ENCODE results near the gene TBXAS1.

Gene TBXAS1

GRCh38 chr7:139838276-139838675 lies 9.2 kb downstream of the TBXAS1 start:
- no peak overlapping the region for H3K4me3 ChIP-seq (ENCODE audit: low read length, poor library complexity, severe bottlenecking)
- H3K4me2 ChIP-seq (ENCODE audit: low read depth, low read length, poor library complexity, severe bottlenecking), result no peak overlapping the region
- H2AFZ ChIP-seq (ENCODE audit: low read length), result no peak overlapping the region
- no peaks in the 10 kb centered on the region for H3F3A ChIP-seq (ENCODE audit: low read depth)
- TF ChIP-seq CTCF (conservative IDR thresholded peaks at IDR 0.05; ENCODE audit: low read length), result no peak
- no peak for TF ChIP-seq EZH2phosphoT487 (IDR thresholded peaks at IDR 0.05; ENCODE audit: borderline replicate concordance)
- no peaks in the 10 kb centered on the region for H3K36me3 ChIP-seq (ENCODE audit: insufficient read depth, low read length)
- H3K9me2 ChIP-seq (replicated peaks; ENCODE audit: low read depth, low read length), result no peaks in the 10 kb centered on the region
- no peaks in the 10 kb centered on the region for H3K27me3 ChIP-seq (ENCODE audit: insufficient read depth, low read length, poor library complexity, severe bottlenecking)
- no peaks in the 10 kb centered on the region for H3K79me2 ChIP-seq (ENCODE audit: insufficient read depth, low read length)
- H4K20me1 ChIP-seq (ENCODE audit: insufficient read depth, low read length, poor library complexity, severe bottlenecking), result no peaks in the 10 kb centered on the region
- H3K4me1 ChIP-seq (ENCODE audit: insufficient read depth, low read length, poor library complexity, severe bottlenecking), result no peaks in the 10 kb centered on the region
- H3K9ac ChIP-seq (ENCODE audit: low read depth, low read length, poor library complexity, severe bottlenecking), result no peak overlapping the region
- H3K9me3 ChIP-seq (ENCODE audit: insufficient read depth, low read depth, low read length), result peaks cover 11% of the 10 kb centered on the region; the same call in 1 of the 2 replicates

- Histone ChIP-seq H3F3A (ENCODE audit: low read depth) (no peaks in the 10 kb centered on the region), H3K4me1 (ENCODE audit: insufficient read depth, low read length, poor library complexity, severe bottlenecking) (no peaks in the 10 kb centered on the region), H3K9me3 (ENCODE audit: insufficient read depth, low read depth, low read length) (peaks cover 11% of the 10 kb centered on the region; the same call in 1 of the 2 replicates), H3K79me2 (ENCODE audit: insufficient read depth, low read length) (no peaks in the 10 kb centered on the region), H3K36me3 (ENCODE audit: insufficient read depth, low read length) (no peaks in the 10 kb centered on the region), H3K4me2 (ENCODE audit: low read depth, low read length, poor library complexity, severe bottlenecking) (no peak overlapping the region), H3K4me3 (ENCODE audit: low read length, poor library complexity, severe bottlenecking) (no peak overlapping the region), H3K9me2 (replicated peaks; ENCODE audit: low read depth, low read length) (no peaks in the 10 kb centered on the region), H4K20me1 (ENCODE audit: insufficient read depth, low read length, poor library complexity, severe bottlenecking) (no peaks in the 10 kb centered on the region), H3K9ac (ENCODE audit: low read depth, low read length, poor library complexity, severe bottlenecking) (no peak overlapping the region), H2AFZ (ENCODE audit: low read length) (no peak overlapping the region), H3K27me3 (ENCODE audit: insufficient read depth, low read length, poor library complexity, severe bottlenecking) (no peaks in the 10 kb centered on the region)
- no peak for TF ChIP-seq EZH2phosphoT487 (IDR thresholded peaks at IDR 0.05; ENCODE audit: borderline replicate concordance)
- TF ChIP-seq CTCF (conservative IDR thresholded peaks at IDR 0.05; ENCODE audit: low read length), result no peak
Observed at GRCh38 chr7:139838876-139839275, 9.8 kb downstream of the TBXAS1 start.

GRCh38 chr7:139840776-139841175 lies 11.7 kb downstream of the TBXAS1 start:
- Histone ChIP-seq H3F3A (ENCODE audit: low read depth) (no peaks in the 10 kb centered on the region), H3K9ac (ENCODE audit: low read depth, low read length, poor library complexity, severe bottlenecking) (no peak overlapping the region), H3K79me2 (ENCODE audit: insufficient read depth, low read length) (no peaks in the 10 kb centered on the region), H3K27me3 (ENCODE audit: insufficient read depth, low read length, poor library complexity, severe bottlenecking) (no peaks in the 10 kb centered on the region), H3K36me3 (ENCODE audit: insufficient read depth, low read length) (no peaks in the 10 kb centered on the region), H3K4me1 (ENCODE audit: insufficient read depth, low read length, poor library complexity, severe bottlenecking) (no peaks in the 10 kb centered on the region), H3K4me3 (ENCODE audit: low read length, poor library complexity, severe bottlenecking) (no peak overlapping the region), H3K9me3 (ENCODE audit: insufficient read depth, low read depth, low read length) (peaks cover 9% of the 10 kb centered on the region; the same call in 1 of the 2 replicates), H2AFZ (ENCODE audit: low read length) (no peak overlapping the region), H3K4me2 (ENCODE audit: low read depth, low read length, poor library complexity, severe bottlenecking) (no peak overlapping the region), H3K9me2 (replicated peaks; ENCODE audit: low read depth, low read length) (no peaks in the 10 kb centered on the region), H4K20me1 (ENCODE audit: insufficient read depth, low read length, poor library complexity, severe bottlenecking) (no peaks in the 10 kb centered on the region)
- TF ChIP-seq EZH2phosphoT487 (IDR thresholded peaks at IDR 0.05; ENCODE audit: borderline replicate concordance), result no peak
- TF ChIP-seq CTCF (conservative IDR thresholded peaks at IDR 0.05; ENCODE audit: low read length), result no peak

Data from Loucy (cell line).